Measurements from ENCODE around the gene ZC3H12D.
A peak's percentile ranks its signal among the peaks of the same experiment; 100 is the strongest.
"Not testable (repeated sequence)": the region's sequence is repeated elsewhere in the genome, so short reads cannot be mapped to it uniquely, and the experiment has no call there.

The ZC3H12D gene

DNA sequence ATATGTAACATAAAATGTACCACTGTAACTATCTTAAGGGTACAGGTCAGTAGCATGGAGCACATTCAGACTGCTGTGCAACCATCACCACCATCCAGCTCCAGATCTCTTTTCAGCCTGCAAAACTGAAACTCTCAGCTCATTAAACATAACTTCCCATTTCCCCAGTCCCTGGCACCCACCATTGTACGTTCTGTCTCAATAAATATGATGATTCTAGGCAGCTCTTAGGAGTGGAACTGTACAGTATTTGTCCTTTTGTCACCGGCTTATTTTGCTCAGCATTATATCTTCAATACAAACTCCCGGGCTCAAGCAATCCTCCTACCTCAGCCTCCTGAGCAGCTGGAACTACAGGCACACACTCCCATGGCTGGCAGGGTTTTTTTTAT lies 1.5 kb downstream of the ZC3H12D start:
- DNase-seq: no peak

DNA sequence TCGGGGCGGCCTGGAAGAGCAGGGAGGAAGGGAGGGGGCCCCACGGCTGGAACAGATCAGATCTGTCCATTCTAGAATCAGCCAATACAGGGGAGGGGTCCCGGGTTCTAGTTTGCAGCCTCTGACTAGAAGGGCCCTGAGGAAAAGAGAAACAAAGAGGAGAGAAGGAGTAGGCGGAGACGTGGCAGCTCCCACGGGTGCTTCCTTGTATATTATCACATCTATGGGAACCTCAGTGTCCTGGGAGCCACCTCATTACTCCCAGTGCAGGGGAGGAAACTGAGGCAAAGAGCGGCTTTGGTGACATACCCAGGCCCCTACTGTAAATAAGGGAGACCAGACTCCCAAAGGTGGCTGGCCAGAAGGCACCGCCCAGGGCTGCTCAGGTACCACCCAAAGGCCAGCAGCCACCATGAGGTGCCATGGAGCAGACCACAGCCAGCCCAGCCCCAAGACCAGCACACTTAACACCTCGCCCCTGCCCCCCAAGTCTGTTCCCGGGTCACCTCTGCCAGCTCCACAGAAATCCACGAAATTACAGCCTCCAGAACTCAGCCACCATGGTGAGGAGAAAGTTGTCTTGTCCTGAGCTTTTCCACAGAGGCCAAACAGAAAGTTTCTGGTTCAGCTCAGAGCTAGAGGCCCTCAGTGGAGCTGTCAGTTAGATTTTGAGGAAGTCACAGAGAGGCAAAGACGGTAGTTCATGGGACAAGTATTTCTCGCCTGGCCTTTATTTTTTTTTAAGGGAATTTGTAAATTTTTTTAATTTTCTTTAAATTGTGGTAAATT lies 2.1 kb downstream of the ZC3H12D start:
- no peak for DNase-seq

DNA sequence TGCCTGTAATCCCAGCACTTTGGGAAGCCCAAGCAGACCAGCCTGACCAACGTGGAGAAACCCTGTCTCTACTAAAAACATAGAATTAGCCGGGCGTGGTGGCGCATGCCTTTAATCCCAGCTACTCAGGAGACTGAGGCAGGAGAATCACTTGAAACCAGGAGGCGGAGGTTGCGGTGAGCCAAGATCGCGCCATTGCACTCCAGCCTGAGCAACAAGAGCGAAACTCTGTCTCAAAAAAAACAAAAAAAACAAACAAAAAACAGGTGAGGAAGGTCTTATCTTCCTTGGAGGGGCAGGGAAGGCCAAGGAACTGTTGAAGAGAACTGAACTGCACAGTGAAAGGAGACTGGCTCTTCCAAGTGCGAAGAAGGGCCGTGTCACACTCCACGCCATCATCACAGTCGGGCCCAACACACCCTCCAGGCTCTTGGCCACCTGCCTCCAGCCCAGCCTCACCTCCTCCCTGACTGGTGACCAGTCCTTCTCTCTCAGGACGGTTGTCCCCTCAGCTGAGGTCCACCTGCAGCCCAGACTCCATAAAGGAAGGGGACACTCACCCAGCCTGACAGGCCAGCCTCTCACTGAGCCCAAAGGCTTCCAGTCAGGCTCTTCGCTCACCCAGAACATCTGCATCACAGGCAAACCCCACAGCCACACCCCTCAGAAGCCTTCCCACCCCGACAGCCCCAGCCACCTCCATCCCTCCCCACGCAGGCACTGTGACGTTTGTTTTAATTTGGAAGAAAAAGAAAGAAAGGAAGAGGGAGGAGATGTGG lies 4.1 kb downstream of the ZC3H12D start:
- no peak for DNase-seq

DNA sequence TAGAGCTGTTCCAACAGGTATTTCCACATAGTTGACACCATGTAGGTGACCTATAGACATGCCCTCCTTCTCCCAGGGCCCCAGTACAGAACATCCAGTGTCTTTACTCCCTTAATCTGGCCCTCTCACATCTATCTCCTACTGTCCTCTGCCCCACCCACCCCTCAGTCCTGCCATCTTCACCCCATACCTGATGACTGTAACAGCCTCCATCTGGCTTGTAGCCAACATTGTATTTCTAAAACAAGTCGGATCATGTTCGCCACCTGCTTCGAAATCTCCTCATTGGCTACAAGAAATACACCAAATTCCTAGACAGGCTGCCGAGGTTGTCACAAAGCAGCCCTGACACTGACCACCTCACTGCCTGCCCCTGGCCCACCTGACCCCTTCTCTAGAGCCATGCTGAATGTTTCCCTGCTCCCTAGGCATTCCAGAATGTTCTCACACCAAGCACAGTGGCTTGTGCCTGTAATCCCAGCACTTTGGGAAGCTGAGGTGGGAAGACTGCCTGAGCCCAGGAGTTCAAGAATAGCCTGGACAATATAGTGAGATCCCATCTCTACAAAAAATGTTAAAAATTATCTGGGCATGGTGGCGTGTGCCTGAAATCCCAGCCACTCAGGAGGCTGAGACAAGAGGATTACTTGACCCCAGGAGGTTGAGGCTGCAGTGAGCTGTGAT lies 6.0 kb downstream of the ZC3H12D start:
- peak; percentile 60 for DNase-seq

DNA sequence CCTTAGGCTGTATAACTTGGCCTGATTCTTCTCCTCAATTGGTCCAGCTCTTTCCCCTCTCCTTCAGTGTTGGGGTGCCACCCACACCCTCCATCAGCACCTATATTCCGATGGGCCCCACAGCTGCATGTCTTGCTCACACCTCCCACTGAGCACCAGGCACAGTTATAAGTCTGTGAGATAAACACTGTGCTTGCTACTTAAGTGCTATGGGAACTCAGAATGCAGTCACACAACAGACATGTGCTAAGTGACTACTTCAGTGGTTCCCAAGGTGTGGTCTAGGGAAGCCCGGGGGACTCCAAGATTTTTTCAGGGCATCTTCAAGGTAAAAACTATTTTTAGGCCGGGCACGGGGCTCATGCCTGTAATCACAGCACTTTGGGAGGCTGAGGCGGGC lies 7.3 kb downstream of the ZC3H12D start:
- no peak for DNase-seq

DNA sequence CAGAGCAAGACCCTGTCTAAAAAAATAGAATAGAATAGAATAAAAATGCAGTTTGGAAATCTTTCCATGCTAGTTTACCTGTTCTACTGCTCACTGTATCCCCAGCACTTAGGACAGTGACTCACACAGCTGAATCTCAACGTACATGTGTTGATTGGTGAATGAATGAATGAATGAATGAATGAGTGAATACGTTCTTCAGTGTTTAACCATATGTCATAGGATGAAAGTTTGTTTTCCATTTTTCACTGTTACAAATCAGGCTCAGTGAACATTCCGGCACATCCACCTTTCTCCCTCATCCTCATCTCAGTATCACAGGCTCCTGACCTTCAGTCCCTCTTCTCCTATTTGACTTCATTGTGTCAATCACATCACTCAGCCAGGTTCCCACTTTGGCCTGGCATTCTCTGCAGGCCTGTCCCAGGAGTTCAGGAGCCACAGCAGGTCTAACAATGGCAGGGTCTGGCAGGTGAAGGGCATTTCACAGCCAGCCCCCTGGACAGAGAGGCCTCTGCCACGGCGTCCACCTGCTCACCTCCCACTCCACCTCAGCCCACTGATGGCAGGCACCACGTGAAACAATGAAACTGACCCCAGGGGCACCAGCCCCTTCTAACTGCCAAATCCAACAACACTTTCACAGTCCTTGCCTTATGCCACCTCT lies 7.9 kb downstream of the ZC3H12D start:
- DNase-seq: no peak

DNA sequence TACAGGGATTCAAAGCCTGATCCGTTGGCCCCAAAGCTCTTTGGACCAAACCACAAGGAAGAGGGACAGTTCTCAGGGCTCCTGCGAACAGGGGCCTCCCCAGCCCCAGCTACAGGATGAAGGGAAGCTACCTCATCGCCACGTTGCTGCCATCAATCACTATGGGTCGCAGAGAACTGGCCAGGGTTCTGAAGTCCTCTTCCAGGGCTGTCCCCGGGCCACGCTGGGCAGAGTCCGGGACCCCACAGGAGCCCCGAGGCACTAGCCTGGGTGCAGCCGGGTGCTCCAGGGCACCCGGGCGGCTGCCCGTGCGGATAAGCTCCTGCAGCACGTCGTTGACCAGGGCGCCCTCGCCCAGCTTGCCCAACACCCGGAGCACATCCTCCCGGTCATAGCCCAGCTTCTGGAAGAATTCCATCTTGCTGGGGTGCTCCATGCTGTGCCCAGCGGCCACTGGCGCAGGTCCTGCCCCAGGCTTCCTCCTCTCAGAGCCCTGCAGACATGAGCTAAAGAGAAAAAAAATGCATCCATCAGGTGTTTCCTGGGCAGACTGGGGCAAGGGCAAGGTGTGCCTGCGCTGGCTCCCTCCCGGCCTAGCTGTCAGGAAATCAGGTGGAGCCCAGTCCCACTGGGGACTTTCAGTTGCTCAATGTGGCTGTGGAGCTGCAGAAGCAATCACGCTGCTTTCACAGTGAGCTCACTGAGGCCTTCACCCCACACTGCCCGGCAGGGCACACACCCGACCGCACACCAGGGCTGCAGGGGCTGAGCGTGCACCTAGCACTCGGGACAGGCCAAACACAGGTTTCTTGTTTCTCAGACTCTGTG lies 10.5 kb downstream of the ZC3H12D start:
- no peak for DNase-seq

DNA sequence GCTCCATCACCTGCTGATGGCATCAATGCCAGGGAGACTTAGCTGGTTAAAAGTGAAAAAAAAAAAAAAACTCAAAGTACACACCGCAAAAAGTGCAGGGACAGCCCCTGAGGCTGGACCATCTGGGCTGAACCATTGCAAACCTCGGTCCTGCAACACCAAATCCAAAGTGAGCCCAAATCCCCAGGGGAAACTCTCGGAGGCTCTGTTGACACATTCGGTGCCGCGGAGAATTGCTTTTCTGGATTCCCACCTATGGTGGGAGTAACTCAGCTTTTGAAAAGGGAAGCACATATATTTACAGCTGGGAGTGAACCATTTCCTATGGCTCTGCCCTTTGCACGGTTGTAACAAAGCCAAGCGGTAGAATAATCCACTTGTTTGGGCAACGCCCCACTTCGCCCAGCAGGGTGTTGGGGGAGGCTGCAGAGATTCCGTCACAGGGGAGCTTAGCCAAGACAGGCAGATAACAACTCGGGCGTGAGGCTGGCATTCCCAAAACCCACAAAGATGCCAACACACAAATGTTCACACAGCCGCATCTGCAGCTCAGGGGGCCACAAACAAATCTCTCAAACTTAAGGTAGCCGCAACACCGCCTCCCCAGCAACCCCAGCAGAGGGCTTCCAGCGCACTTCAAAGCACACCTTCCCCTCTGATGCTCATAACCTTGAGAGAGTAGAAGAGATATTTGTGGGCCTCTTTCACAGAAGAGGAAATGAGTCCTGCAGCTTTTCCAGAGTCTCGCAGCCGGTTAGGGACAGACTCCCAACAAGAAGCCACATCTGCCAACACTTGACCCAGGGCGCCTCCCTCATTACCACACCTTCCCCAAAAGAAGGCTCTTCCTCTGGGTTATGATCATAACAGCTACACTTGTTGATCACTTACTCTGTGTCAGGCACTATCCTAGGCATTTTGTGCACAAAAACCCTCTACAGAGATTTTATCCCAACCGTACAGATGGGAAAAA lies 11.4 kb downstream of the ZC3H12D start:
- DNase-seq: no peak

DNA sequence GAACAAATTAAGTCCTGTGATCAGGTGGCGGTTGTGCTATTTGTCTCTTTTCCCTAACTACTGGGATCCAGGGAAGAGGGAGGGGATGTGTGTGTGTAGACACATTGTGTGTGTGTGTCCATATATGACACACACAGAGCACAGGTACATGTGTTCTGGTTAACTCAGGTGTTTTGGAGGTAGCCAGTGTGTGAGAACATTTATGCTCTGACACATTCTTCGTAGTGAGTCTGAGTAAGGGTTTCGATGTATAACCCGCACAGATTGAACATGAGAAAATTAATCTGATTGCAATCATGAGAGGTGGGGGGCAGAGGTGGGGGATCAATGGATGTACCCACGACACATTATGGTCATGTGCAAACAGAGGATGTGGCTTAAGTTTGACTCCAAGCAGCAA lies 12.6 kb downstream of the ZC3H12D start:
- DNase-seq: no peak

DNA sequence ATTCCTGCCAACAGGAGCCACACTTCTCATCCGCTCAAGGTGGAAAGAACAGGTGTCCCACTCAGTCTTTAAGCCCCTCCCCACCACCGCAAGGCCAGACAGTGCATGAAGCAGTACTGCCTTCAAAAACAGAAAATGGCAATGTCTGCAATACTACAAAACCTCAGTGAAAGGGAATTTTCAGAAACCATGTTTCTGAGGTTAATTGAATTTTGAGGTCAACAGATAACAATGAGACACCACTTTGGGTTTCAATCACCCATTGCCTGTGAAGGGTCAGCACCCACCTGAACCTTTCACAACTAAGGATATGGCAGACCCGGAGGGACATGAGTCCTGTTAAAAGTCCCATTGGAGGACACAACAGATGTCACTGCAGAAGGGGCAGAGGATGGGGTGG lies 13.0 kb downstream of the ZC3H12D start:
- DNase-seq: no peak

DNA sequence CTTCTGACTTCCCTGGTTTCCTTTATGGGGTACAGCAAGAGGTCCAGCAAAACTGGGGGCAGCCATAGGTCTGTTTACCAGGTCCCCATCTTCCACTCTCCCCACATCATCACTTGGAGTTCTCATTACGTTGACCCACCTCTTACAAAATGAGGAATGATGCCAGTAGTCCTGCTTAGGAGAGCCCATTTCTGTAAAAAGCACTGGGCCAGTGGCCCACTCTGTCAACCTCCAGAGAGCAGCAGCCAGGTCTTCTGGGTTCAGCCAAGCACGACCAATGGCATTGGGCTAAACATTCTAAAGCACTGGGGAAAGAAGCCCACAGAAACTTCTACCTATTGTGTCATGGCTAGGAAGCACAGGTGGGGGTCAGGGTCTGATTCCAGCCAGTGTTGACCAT lies 13.9 kb downstream of the ZC3H12D start:
- DNase-seq: no peak

DNA sequence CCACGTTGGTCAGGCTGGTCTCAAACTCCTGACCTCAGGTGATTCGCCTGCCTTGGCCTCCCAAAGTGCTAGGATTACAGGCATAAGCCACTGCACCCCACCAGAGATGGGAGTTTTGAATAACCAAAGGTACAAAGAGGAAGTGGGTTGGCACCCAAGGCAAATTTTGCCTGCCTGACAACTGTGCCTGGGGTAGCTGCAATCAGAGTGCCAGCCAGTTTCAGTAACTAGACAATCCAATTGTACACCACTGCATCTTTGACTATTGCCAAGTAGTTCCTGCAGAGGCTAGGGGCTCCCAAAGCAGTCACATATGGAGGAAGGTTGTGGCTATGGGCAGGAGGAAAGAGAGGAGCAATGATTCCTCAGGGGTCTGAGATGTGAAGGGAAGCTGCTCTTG lies 16.6 kb downstream of the ZC3H12D start:
- DNase-seq: no peak

DNA sequence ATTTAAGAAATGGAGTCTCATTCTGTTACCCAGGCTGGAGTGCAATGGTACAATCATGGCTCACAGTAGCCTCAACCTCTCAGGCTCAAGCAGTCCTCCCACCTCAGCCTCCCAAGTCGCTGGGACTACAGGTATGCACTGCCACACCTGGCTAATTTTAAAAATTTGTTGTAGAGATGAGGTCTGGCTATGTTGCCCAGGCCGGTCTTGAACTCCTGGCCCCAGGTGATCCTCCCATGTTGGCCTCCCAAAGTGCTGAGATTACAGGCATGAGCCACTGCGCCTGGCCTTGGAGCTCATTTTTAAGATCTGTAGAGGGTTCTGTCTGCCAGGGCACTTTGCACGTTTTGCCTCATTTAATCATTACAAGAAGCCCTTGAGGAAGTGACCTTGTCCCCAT lies 17.5 kb downstream of the ZC3H12D start:
- no peak for DNase-seq

DNA sequence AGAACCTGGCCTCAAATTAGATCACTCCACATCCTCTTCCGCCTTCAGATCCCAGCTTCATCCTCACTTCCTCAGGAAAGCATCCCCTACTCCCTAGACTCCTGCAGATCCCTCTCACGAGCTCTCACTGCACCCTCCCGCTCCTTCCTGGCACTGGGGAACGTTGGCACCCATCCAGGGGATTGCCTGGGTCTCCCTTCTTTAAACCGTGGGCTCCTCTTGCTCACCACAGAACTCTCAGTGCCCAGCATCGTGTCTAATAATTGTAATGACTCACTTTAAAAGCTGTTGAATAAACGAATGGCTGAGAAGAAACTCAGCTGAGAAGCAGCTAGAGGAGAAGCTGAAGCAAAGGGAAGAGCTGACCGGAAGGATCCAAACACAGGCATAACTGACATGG lies 20.4 kb downstream of the ZC3H12D start:
- no peak for DNase-seq

DNA sequence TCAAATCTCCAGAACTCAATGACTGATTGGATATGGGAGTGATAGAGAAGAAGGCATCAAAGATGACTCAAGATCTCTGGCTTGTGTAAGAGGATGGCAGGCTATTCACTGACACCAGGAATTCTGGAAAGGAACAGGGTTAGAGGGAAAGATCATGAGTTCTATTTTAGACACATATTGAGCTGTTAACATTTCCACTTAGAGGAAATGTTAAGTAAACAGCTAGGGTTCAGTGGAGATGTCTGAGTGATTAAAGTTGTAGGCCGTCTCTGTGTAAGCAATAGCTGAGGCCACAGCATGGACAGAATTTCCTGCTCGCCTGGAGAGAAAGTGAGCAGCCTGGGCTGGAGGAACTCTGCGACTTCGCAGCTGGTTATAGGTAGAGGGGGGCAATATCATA lies 21.0 kb downstream of the ZC3H12D start:
- DNase-seq: no peak

DNA sequence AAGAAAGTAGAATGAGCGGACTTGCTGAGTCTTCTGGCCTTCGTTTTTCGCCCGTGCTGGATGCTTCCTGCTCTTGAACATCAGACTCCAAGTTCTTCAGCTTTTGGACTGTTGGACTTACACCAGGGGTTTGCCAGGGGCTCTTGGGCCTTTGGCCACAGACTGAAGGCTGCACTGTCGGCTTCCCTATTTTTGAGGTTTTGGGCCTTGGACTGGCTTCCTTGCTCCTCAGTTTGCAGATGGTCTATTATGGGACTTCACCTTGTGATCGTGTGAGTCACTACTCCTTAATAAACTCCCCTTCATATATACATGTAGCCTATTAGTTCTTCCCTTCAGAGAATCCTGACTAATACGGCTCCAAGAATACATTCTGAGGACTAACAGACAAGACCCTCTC lies 22.1 kb downstream of the ZC3H12D start:
- DNase-seq: not testable (repeated sequence)

DNA sequence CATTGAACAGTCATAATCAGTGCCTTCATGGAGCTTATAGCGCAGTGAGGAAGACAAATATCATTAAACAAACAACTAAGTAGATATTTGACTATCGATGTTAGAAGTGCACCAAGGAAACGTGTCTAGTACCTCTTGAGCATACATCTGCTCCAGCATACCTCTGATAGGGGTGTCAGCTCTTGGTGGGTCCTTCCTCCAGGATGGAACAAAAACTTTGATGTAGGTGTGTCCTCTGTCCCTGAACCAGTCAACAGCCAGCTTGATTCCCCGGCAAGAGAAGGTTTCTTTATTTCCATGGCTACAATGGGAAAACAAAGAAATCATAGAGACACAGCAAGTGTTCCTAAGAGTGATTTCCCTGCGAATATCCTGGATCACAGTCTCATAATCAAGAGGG lies 23.1 kb downstream of the ZC3H12D start:
- no peak for DNase-seq

DNA sequence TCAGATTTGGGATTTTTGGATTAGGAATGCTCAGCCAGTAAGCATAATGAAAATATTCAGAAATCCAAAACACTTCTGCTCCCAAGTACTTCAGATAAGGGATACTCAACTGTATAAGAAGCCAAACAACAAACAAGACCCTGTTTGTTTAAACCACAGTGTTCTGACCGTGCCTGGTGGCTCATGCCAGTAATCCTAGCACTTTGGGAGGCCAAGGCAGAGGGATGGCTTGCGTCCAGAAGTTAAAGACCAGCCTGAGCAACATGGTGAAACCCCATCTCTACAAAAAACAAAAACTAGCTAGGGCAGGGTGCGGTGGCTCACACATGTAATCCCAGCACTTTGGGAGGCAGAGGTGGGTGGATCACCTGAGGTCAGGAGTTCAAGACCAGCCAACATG lies 24.6 kb downstream of the ZC3H12D start:
- not testable (repeated sequence) for DNase-seq

DNA sequence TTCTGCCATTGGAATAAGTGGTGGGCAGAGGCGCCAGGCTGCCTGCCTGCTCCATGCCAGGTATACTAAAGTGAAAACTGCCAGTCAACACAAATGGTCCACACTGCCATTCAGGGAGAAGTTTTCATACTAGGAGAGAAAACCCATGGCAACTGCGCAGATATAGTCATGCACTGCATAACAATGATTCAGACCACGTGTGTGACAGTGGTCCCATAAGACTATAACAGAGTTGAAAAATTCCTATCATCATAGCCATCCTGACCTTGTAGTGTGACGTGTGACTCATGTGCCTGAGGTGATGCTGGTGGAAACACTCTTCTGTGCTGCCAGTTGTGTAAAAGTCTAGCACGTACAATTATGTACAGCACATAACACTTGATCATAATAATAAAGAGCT lies 25.1 kb downstream of the ZC3H12D start:
- no peak for DNase-seq

DNA sequence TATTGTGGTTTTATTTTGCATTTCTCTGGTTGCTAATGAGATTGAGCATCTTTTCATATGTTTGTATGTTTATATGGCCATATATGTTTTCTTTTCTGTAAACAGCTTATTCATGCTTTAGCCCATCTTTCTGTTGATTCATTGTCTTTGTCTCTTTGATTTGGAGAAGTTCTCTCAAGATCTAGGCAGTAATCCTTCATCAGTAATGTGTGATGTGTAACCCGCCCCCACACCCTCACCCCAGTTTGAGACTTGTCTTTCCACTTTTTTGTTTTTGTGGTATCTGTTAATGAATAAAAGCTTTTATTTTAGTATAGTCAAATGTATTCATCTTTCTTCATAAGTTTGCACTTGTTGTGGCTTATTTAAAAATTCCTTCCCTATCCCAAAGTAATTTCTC lies 26.0 kb downstream of the ZC3H12D start:
- no peak for DNase-seq

DNA sequence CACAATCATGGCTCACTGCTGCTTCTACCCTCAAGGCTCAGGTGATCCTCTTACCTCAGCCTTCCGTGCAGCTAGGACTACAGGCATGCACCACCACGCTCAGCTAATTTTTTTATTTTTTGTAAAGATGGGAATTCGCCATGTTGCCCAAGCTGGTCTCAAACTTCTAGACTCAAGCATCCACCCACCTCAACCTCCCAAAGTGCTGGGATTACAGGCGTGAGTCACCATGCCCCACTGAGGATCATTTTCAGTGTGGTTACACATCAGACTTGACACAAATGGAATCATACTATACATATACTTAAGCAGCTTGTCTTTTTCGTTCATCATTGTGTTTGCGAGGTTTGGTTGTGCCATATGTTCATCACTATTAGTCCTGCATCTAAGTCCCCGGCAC lies 26.6 kb downstream of the ZC3H12D start:
- no peak for DNase-seq
